Mononuclear cell (primary cell): Measurements from ENCODE around the gene APOA1. TPM values are rescaled to one million over a fixed set of nuclear protein-coding genes. Genes with fewer than 3 reads are reported as not detected.

Experiments
- H3K27me3 ChIP-seq: 2 replicates; pipeline ENCODE4 v1.6.0; 2011; ENCODE audit warnings: low read length, control low read depth; ENCODE audit not compliant: insufficient read depth
- H3K4me1 ChIP-seq: 2 replicates; pipeline ENCODE4 v1.5.1; 2011; ENCODE audit warnings: mild to moderate bottlenecking, low read length, control low read depth; ENCODE audit not compliant: insufficient read depth
- H3K4me3 ChIP-seq: 2 replicates; pipeline ENCODE4 v1.5.1; 2011; ENCODE audit warnings: mild to moderate bottlenecking, low read length, moderate library complexity
- H3K9me3 ChIP-seq: 2 replicates; pipeline ENCODE4 v1.5.1; 2011; ENCODE audit warnings: low read depth, mild to moderate bottlenecking, control low read depth, low read length
- total RNA-seq: library from RNA; depleted of rRNA; stranded (reverse); fragments of >200 nt; gene quantifications from one replicate; pipeline ENCODE4 v1.2.3, GENCODE V29; 2012

Gene APOA1
- total RNA-seq, 1 donor = 0.31 TPM

DNA sequence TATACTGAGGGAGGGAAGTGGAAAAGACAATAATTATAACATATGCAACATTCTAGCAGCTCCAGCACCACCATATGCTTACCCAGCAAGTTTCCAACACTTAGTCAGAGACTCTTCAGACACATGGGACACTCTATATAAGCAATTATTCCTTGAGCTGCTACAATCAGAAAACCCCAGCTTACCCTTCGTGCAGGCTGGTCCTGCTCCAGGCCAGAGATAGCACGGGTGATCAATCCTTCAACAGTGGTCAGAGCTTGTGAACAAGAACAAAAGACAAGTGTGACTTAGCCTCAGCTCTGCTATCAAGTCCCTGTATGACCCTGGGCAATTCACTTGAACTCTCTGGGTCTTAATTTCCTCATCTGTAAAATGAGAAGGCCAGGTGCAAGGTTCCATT is 51.1 kb downstream of the APOA1 start:
- H3K4me3 ChIP-seq = no peak overlapping the region
- H3K4me1 ChIP-seq = peaks cover 24% of the 10 kb centered on the region
- H3K27me3 ChIP-seq = no peaks in the 10 kb centered on the region
- H3K9me3 ChIP-seq = no peaks in the 10 kb centered on the region

Other genes with a start within 250 kb of the APOA1 start
- 5.5 TPM for gene BUD13, start 64.6 kb downstream of the APOA1 start, total RNA-seq
- gene ZPR1, start 49.6 kb downstream of the APOA1 start, total RNA-seq = 49.2 TPM
- not detected for gene APOA5, start 45.7 kb downstream of the APOA1 start, total RNA-seq
- gene APOA4, start 14.3 kb downstream of the APOA1 start, total RNA-seq = not detected
- gene APOC3, start 7.7 kb downstream of the APOA1 start, total RNA-seq = not detected